D721Med (cell line): ENCODE results near the gene PLEKHD1.

Experiments
- DNase-seq: peaks from one replicate; pipeline ENCODE4 v3.0.0; 2011; ENCODE audit warnings: low spot score; ENCODE audit not compliant: insufficient read length
- FAIRE-seq: peaks from 2 replicates; lab custom pipeline; 2011; peaks lifted over from hg19 to GRCh38; lab: Jason Lieb, UNC
- CTCF ChIP-seq: IDR thresholded peaks from 2 replicates; pipeline ENCODE4 v1.5.1; 2012; ENCODE audit warnings: mild to moderate bottlenecking, control low read depth; ENCODE audit not compliant: insufficient read depth; ENCODE audit errors: missing control alignments

The PLEKHD1 gene

GRCh38 chr14:69537900-69538299, 53.4 kb downstream of the PLEKHD1 start:
- DNase-seq (no peak), FAIRE-seq (no peak)
- no peak for TF ChIP-seq CTCF

- no peak for DNase-seq
- FAIRE-seq, result no peak
- TF ChIP-seq CTCF, result no peak
These were observed 54.2 kb downstream of the PLEKHD1 start for GRCh38 chr14:69538766-69539165.

GRCh38 chr14:69539631-69540410, 55.3 kb downstream of the PLEKHD1 start:
- FAIRE-seq (no peak), DNase-seq (no peak)
- TF ChIP-seq CTCF, result no peak

- FAIRE-seq (no peak), DNase-seq (no peak)
- no peak for TF ChIP-seq CTCF
These were observed 56.3 kb downstream of the PLEKHD1 start for GRCh38 chr14:69540654-69541335.

GRCh38 chr14:69542311-69542710, 57.8 kb downstream of the PLEKHD1 start:
- no peak for DNase-seq
- no peak for TF ChIP-seq CTCF
- no peak for FAIRE-seq

GRCh38 chr14:69543341-69544115, 59.0 kb downstream of the PLEKHD1 start:
- DNase-seq, result no peak
- TF ChIP-seq CTCF, result no peak
- FAIRE-seq, result no peak
